Smooth muscle cell (in vitro differentiated cells): Measurements from ENCODE around the gene ACHE. TPM values are rescaled to one million over a fixed set of nuclear protein-coding genes. Genes with fewer than 3 reads are reported as not detected.

Experiments used
- DNase-seq: peaks from one replicate; lab custom pipeline; 2025; ENCODE audit not compliant: unreplicated experiment; lab: John Stamatoyannopoulos, UW
- H2AFZ ChIP-seq: fragments of 200-600 bp; sonication (generic); 2 replicates; pipeline ENCODE4 v1.6.0; 2016; ENCODE audit warnings: antibody characterized with exemption, low read depth, mild to moderate bottlenecking
- H3F3A ChIP-seq: fragments of 200-600 bp; sonication (generic); 2 replicates; pipeline ENCODE4 v1.6.0; 2017; ENCODE audit warnings: antibody characterized with exemption, low read depth
- H3K27ac ChIP-seq: fragments of 200-600 bp; sonication (generic); 2 replicates; pipeline ENCODE4 v1.5.1; 2016; ENCODE audit warnings: low read depth, mild to moderate bottlenecking
- H3K27me3 ChIP-seq: fragments of 200-600 bp; sonication (generic); 2 replicates; pipeline ENCODE4 v1.6.1; 2016; ENCODE audit warnings: low read depth, mild to moderate bottlenecking
- H3K36me3 ChIP-seq: fragments of 200-600 bp; sonication (generic); 2 replicates; pipeline ENCODE4 v1.5.1; 2016; ENCODE audit warnings: low read depth
- H3K4me1 ChIP-seq: fragments of 200-600 bp; sonication (generic); 2 replicates; pipeline ENCODE4 v1.5.1; 2016; ENCODE audit warnings: low read depth
- H3K4me2 ChIP-seq: fragments of 200-600 bp; sonication (generic); 2 replicates; pipeline ENCODE4 v1.6.0; 2016; ENCODE audit warnings: mild to moderate bottlenecking
- H3K4me3 ChIP-seq: fragments of 200-600 bp; sonication (generic); 2 replicates; pipeline ENCODE4 v1.5.1; 2016; ENCODE audit warnings: mild to moderate bottlenecking
- H3K79me2 ChIP-seq: fragments of 200-600 bp; sonication (generic); 2 replicates; pipeline ENCODE4 v1.6.0; 2016; ENCODE audit warnings: low read depth, mild to moderate bottlenecking
- H3K9ac ChIP-seq: fragments of 200-600 bp; sonication (generic); 2 replicates; pipeline ENCODE4 v1.6.0; 2016; ENCODE audit warnings: low read depth
- H3K9me3 ChIP-seq: fragments of 200-600 bp; sonication (generic); replicated peaks from 2 replicates; pipeline ENCODE4 v1.5.1; 2016; ENCODE audit warnings: low read depth
- H4K20me1 ChIP-seq: fragments of 200-600 bp; sonication (generic); 2 replicates; pipeline ENCODE4 v1.6.0; 2016; ENCODE audit warnings: low read depth
- CTCF ChIP-seq: fragments of 200-600 bp; sonication (generic); IDR thresholded peaks from 2 replicates; pipeline ENCODE4 v1.5.1; 2017; ENCODE audit warnings: borderline replicate concordance, mild to moderate bottlenecking, antibody characterized with exemption; ENCODE audit not compliant: insufficient read depth, poor library complexity, severe bottlenecking
- WGBS: methylation state at CpG from one replicate; pipeline ENCODE4 v1.1.7; 2016; ENCODE audit warnings: low lambda C conversion rate; 5-methylcytosine and 5-hydroxymethylcytosine counted together
- polyA plus RNA-seq: library from polyadenylated mRNA; unstranded; fragments of >200 nt; fragmentation: Nextera tagmentation; extraction: Ambion mirVana; gene quantifications from 2 replicates; pipeline ENCODE4 v1.2.1, GENCODE V29; 2016
- total RNA-seq: library from RNA; depleted of rRNA; stranded (reverse); fragments of >200 nt; gene quantifications from 2 replicates; pipeline ENCODE4 v1.2.3, GENCODE V29; 2014

ACHE gene
- total and polyA plus RNA-seq, 2 experiments from 2014 or later, result 2.6 to 3.5 TPM

GRCh38 chr7:100863406-100863950 lies 32.2 kb downstream of the ACHE start:
- H2AFZ ChIP-seq, result no peak overlapping the region
- peaks cover 13% of the 10 kb centered on the region for H3K79me2 ChIP-seq
- DNase-seq, result no peak
- no peaks in the 10 kb centered on the region for H4K20me1 ChIP-seq
- H3K9me3 ChIP-seq, result no peaks in the 10 kb centered on the region
- no peak overlapping the region for H3K4me2 ChIP-seq
- TF ChIP-seq CTCF, result no peak
- H3K4me1 ChIP-seq, result peaks cover 8% of the 10 kb centered on the region
- no peaks in the 10 kb centered on the region for H3K36me3 ChIP-seq
- no peak overlapping the region for H3K4me3 ChIP-seq
- no peak overlapping the region for H3K27ac ChIP-seq
- no peak overlapping the region for H3K9ac ChIP-seq
- H3K27me3 ChIP-seq, result no peaks in the 10 kb centered on the region
- 77% methylated on average over 10 of the region's 10 CpGs for WGBS
- H3F3A ChIP-seq, result peaks cover 6% of the 10 kb centered on the region

GRCh38 chr7:100861616-100861985 lies 34.1 kb downstream of the ACHE start:
- no peak overlapping the region for H3K4me3 ChIP-seq
- H3K9ac ChIP-seq, result no peak overlapping the region
- DNase-seq, result no peak
- H3K4me2 ChIP-seq, result no peak overlapping the region
- no peaks in the 10 kb centered on the region for H3K36me3 ChIP-seq
- no peaks in the 10 kb centered on the region for H3K79me2 ChIP-seq
- 97% methylated on average over 14 of the region's 14 CpGs for WGBS
- no peak overlapping the region for H2AFZ ChIP-seq
- H3K4me1 ChIP-seq, result no peaks in the 10 kb centered on the region
- no peaks in the 10 kb centered on the region for H4K20me1 ChIP-seq
- H3K27ac ChIP-seq, result no peak overlapping the region
- no peaks in the 10 kb centered on the region for H3K9me3 ChIP-seq
- no peaks in the 10 kb centered on the region for H3K27me3 ChIP-seq
- no peak for TF ChIP-seq CTCF
- H3F3A ChIP-seq, result peaks cover 6% of the 10 kb centered on the region

- Histone ChIP-seq H3K9ac (no peak overlapping the region), H3K9me3 (no peaks in the 10 kb centered on the region), H4K20me1 (no peaks in the 10 kb centered on the region), H3K4me2 (no peak overlapping the region), H3K4me3 (no peak overlapping the region), H2AFZ (no peak overlapping the region), H3K79me2 (no peaks in the 10 kb centered on the region), H3F3A (peaks cover 6% of the 10 kb centered on the region), H3K4me1 (no peaks in the 10 kb centered on the region), H3K27me3 (no peaks in the 10 kb centered on the region), H3K36me3 (no peaks in the 10 kb centered on the region), H3K27ac (no peak overlapping the region)
- DNase-seq, result no peak
- WGBS, result 98% methylated on average over 18 of the region's 18 CpGs
- TF ChIP-seq CTCF, result no peak
These were observed 34.7 kb downstream of the ACHE start for GRCh38 chr7:100860702-100861615.
